NCI-H1417 (cell line): ENCODE measurements around the gene SCN4A.
"Not testable (repeated sequence)": the region's sequence is repeated elsewhere in the genome, so short reads cannot be mapped to it uniquely, and the experiment has no call there.

Experiments used
- DNase-seq, 3 experiments: peaks; one replicate each; lab custom pipeline; 2025; lab: John Stamatoyannopoulos, UW

SCN4A gene

GRCh38 chr17:63916566-63917185 lies 56.0 kb downstream of the SCN4A start:
- no peak for DNase-seq

- not testable (repeated sequence) for DNase-seq
These were observed 57.0 kb downstream of the SCN4A start for GRCh38 chr17:63915753-63916152.

- DNase-seq, result no peak
These were observed 58.2 kb downstream of the SCN4A start for GRCh38 chr17:63914471-63914870.

- peak; percentile 4 to 53 (median 19) for DNase-seq
These were observed 61.0 kb downstream of the SCN4A start for GRCh38 chr17:63911657-63912100.

GRCh38 chr17:63911041-63911635 lies 61.6 kb downstream of the SCN4A start, which contains the start of gene CSHL1:
Gene CSHL1, minus strand, starts transcription at chr17:63911258. Its CDS starts 62 bp downstream, at chr17:63911196.
- DNase-seq, result no peak

GRCh38 chr17:63910096-63910495 lies 62.6 kb downstream of the SCN4A start:
- DNase-seq, result no peak

- not testable (repeated sequence) for DNase-seq
These were observed 63.1 kb downstream of the SCN4A start for GRCh38 chr17:63909586-63909985.

- DNase-seq, result peak in 1 of 3 experiments; percentile 9
These were observed 65.4 kb downstream of the SCN4A start for GRCh38 chr17:63907161-63907778.

- DNase-seq, result not testable (repeated sequence)
These were observed 67.9 kb downstream of the SCN4A start for GRCh38 chr17:63904796-63905195.

GRCh38 chr17:63903787-63904201 lies 68.9 kb downstream of the SCN4A start:
- DNase-seq, result peak in 1 of 3 experiments; percentile 45

- not testable (repeated sequence) for DNase-seq
These were observed 70.7 kb downstream of the SCN4A start for GRCh38 chr17:63901971-63902370.

GRCh38 chr17:63898899-63899798 lies 73.6 kb downstream of the SCN4A start:
- DNase-seq, result peak in 2 of 3 experiments; percentile 4 to 18

- DNase-seq, result not testable (repeated sequence)
These were observed 76.0 kb downstream of the SCN4A start, which contains the start of gene CSH1 for GRCh38 chr17:63896524-63897354. Gene CSH1, minus strand, starts transcription at chr17:63896574. Its CDS starts 63 bp downstream, at chr17:63896511.

GRCh38 chr17:63894821-63895220 lies 77.9 kb downstream of the SCN4A start:
- DNase-seq, result not testable (repeated sequence)

GRCh38 chr17:63894021-63894420 lies 78.7 kb downstream of the SCN4A start:
- DNase-seq, result not testable (repeated sequence)

- DNase-seq, result peak in 2 of 3 experiments; percentile 8 to 28
These were observed 80.2 kb downstream of the SCN4A start for GRCh38 chr17:63892316-63893037.

GRCh38 chr17:63889026-63889848 lies 83.5 kb downstream of the SCN4A start:
- peak in 2 of 3 experiments; percentile 19 to 61 for DNase-seq
